ENCODE measurements around the gene B4GALT2.

Gene B4GALT2

DNA sequence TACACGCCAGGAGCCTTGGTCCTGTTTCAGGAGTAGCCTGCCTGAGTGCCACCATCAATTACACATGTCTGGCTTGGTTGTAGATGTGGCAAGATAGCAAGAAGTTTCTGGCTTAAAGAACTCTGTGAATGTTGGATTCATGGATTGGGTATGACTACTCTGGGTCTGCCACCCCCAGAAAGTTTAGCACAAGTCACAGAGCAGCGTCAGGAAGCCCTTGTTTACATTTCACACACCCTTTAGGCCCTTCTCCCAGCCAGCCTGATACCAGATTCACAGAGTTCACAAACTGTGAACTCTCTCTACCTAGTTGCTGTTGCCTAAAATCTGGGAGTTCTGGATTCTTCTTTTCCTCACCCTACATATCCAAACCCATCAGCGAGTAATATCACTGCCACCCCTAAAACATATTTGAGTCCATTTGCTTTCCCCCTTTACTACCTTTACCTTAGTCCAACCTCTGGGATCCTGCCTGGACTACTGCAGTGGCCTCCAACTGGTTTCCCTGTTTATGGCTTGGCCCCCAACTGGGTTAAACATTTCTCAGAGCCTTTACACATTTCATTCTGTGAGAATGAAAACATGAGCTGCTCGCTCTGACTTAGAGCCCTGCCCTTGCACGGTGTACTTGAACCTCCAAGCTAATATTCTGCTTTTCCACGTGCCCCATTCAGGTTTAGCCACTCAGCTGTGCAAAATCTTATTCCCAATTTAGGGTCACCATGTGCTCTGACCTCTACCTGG, 8.3 kb downstream of the B4GALT2 start:
- H3K9me3 Mint-ChIP-seq = no peaks in the 10 kb centered on the region
- peak overlapping the region; percentile 0 to 53 (median 27) for H3K4me3 Mint-ChIP-seq
- peaks cover 30% of the 10 kb centered on the region for H3K36me3 Mint-ChIP-seq (ENCODE audit: low read depth)
- peaks cover 22% of the 10 kb centered on the region for H3K4me1 Mint-ChIP-seq
- TF ChIP-seq, protein P1, sequence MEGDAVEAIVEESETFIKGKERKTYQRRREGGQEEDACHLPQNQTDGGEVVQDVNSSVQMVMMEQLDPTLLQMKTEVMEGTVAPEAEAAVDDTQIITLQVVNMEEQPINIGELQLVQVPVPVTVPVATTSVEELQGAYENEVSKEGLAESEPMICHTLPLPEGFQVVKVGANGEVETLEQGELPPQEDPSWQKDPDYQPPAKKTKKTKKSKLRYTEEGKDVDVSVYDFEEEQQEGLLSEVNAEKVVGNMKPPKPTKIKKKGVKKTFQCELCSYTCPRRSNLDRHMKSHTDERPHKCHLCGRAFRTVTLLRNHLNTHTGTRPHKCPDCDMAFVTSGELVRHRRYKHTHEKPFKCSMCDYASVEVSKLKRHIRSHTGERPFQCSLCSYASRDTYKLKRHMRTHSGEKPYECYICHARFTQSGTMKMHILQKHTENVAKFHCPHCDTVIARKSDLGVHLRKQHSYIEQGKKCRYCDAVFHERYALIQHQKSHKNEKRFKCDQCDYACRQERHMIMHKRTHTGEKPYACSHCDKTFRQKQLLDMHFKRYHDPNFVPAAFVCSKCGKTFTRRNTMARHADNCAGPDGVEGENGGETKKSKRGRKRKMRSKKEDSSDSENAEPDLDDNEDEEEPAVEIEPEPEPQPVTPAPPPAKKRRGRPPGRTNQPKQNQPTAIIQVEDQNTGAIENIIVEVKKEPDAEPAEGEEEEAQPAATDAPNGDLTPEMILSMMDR (IDR thresholded peaks at IDR 0.05; ENCODE audit: unreplicated experiment in 3 of 3) = no peak
- peak overlapping the region; percentile 55 to 98 (median 77) for H3K27ac Mint-ChIP-seq
- H3K27me3 Mint-ChIP-seq (ENCODE audit: low read depth) = no peaks in the 10 kb centered on the region

DNA sequence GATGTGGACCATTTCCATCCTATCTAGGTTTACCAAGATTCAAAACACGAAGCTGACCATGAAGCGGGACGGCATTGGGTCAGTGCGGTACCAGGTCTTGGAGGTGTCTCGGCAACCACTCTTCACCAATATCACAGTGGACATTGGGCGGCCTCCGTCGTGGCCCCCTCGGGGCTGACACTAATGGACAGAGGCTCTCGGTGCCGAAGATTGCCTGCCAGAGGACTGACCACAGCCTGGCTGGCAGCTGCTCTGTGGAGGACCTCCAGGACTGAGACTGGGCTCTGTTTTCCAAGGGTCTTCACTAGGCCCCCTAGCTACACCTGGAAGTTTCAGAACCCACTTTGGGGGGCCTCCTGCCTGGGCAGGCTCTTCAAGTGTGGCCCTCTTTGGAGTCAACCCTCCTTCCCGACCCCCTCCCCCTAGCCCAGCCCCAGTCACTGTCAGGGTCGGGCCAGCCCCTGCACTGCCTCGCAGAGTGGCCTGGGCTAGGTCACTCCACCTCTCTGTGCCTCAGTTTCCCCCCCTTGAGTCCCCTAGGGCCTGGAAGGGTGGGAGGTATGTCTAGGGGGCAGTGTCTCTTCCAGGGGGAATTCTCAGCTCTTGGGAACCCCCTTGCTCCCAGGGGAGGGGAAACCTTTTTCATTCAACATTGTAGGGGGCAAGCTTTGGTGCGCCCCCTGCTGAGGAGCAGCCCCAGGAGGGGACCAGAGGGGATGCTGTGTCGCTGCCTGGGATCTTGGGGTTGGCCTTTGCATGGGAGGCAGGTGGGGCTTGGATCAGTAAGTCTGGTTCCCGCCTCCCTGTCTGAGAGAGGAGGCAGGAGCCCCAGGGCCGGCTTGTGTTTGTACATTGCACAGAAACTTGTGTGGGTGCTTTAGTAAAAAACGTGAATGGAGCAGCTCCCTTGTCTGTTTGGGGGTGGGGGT, 11.5 kb downstream of the B4GALT2 start:
- Mint-ChIP-seq H3K27me3 (ENCODE audit: low read depth) (peaks cover 3% of the 10 kb centered on the region), H3K27ac (peak overlapping the region in 2 of 3 experiments; percentile 62 to 66), H3K4me1 (peaks cover 13% of the 10 kb centered on the region), H3K4me3 (peak overlapping the region; percentile 90 to 93 (median 91)), H3K36me3 (ENCODE audit: low read depth) (peaks cover 19% of the 10 kb centered on the region), H3K9me3 (no peaks in the 10 kb centered on the region)
- TF ChIP-seq, protein P1 (IDR thresholded peaks at IDR 0.05; ENCODE audit: unreplicated experiment in 3 of 3) = no peak

DNA sequence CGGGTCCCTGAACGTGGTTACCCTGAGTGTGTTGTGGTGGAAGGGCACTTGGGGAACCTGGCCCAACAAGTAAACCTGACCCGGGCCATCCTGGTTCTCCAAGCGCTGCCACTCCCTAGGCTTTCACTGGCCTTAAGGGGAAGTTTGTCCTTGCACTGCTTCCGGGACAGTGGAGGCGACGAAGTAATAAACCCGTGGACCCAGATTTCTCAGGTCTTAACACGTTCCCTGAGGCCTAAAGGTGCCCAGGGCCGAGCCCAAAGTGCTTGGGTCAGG, 12.1 kb downstream of the B4GALT2 start:
- Mint-ChIP-seq H3K4me3 (peak overlapping the region; percentile 90 to 93 (median 91)), H3K36me3 (ENCODE audit: low read depth) (peaks cover 13% of the 10 kb centered on the region), H3K27me3 (ENCODE audit: low read depth) (peaks cover 3% of the 10 kb centered on the region), H3K9me3 (no peaks in the 10 kb centered on the region), H3K27ac (peak overlapping the region in 2 of 3 experiments; percentile 62 to 66), H3K4me1 (peaks cover 13% of the 10 kb centered on the region)
- TF ChIP-seq, protein P1 (IDR thresholded peaks at IDR 0.05; ENCODE audit: unreplicated experiment in 3 of 3) = no peak

DNA sequence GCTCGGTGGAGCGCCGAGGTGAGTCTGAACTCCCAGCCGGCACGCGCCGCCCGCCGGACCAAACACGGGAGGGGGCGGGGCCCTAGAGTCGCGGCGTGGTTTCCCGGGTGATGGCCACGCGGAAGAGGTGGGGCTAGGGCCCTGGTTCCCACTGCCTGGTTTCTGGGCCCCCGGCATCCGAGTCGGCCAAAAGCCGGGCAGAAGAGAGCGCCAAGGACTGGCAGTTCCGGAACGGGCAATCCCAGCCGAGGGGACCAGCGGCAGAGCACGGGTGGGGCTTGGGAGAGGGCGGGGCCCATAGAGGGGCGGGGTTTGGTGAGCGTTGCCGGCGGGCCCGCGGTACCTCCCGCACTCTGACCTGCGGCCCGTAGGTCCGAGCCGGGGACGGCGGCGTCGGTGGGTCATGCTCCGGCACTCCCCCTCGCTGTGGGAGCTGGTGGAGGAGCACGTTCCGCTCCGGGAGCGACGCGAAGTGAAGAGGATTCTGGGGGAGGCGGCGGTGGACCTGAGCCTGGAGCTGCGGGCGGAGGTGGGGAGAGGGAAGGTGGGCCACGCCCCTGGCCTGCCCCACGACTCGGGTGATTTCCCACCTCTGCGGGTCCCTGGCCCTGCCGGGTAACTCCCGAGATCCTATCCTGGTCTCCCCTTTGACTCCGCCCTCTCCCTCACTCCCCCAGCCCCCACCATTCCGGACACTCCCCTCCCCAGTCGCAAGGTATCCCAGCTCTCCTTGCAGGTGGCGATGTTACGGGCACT, 12.6 kb downstream of the B4GALT2 start, which contains the start of gene CCDC24:
Gene CCDC24, plus strand, starts transcription at position 124 of the 756 bp plus-strand sequence. Its CDS starts 280 bp downstream, at position 404.
- TF ChIP-seq, protein P1 (IDR thresholded peaks at IDR 0.05; ENCODE audit: unreplicated experiment in 3 of 3) = peak in 1 of 3 experiments; percentile 16
- peak within 1 kb of the TSS; percentile 90 to 93 (median 91) for H3K4me3 Mint-ChIP-seq
- H3K36me3 Mint-ChIP-seq (ENCODE audit: low read depth) = peaks cover 8% of the 10 kb centered on the region

DNA sequence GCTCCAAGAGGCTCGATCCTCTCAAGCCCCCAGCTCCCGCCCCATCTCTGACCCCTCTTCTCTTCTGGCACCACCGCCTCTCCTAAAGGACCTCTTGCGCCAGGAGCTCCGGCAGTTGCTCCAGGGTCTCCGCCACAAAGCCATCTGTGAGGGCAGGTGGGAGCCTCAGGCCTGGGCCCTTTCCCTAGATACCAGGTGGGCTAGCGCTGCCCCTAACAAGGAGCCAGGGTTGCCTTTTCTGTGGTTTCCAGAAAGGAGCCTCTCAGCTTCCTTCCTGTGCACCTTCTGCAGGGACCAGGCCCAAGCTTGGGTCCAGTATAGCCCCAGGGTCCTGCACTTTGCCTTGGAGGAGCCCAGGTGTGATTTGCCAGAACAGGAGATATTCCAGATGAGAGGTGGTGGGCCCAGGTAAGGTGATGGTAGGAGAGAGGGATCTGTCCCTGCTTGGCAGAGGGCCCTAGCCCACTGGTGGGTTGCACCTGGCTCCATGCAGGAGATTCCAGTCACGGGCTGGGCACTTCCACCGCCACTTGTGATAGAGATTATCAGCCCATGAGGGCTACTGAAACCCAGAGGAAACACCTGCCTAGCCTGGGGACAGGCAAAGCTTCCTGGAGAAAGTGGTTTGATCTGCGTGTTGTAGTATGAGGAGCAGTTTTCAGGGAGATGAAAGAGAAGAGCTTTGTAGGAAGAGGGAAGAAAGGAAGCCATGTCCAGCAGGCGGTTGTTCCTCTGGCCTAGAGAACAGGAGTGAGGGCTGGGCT, 13.4 kb downstream of the B4GALT2 start:
- Mint-ChIP-seq H3K27me3 (ENCODE audit: low read depth) (peaks cover 6% of the 10 kb centered on the region), H3K4me3 (peak overlapping the region; percentile 90 to 93 (median 91)), H3K9me3 (no peaks in the 10 kb centered on the region), H3K36me3 (ENCODE audit: low read depth) (peaks cover 6% of the 10 kb centered on the region), H3K27ac (peak overlapping the region in 2 of 3 experiments; percentile 62 to 66), H3K4me1 (peaks cover 15% of the 10 kb centered on the region)
- TF ChIP-seq, protein P1 (IDR thresholded peaks at IDR 0.05; ENCODE audit: unreplicated experiment in 3 of 3) = no peak

More for the DNA sequence above, 12.6 kb downstream of the B4GALT2 start, which contains the start of gene CCDC24:
- Mint-ChIP-seq H3K4me1 (peaks cover 17% of the 10 kb centered on the region), H3K27me3 (ENCODE audit: low read depth) (peaks cover 6% of the 10 kb centered on the region), H3K27ac (peak within 1 kb of the TSS in 2 of 3 experiments; percentile 62 to 66), H3K9me3 (no peaks in the 10 kb centered on the region)
